H1 (cell line): ENCODE measurements around the gene TARDBP. TPM values are rescaled to one million over a fixed set of nuclear protein-coding genes. Genes with fewer than 3 reads are reported as not detected.
A peak's percentile ranks its signal among the peaks of the same experiment; 100 is the strongest.

Experiments used
- CTCF ChIA-PET: fragments of 300-600 bp; sonication (Branson Sonifier 250); formaldehyde crosslinking; loops from one replicate; lab custom pipeline; 2021; ENCODE audit not compliant: partially characterized antibody; lab: Charles Lee
- POLR2A ChIA-PET: fragments of 300-600 bp; sonication (Branson Sonifier 250); formaldehyde crosslinking; loops from one replicate; lab custom pipeline; 2021; ENCODE audit warnings: inconsistent platforms; ENCODE audit not compliant: partially characterized antibody; lab: Charles Lee
- DNase-seq, 2 experiments: peaks; one replicate each; pipeline versions ENCODE4 v3.0.0 to v3.0.0-alpha.2; 2010 to 2022; ENCODE audit warnings: low spot score in 2 of 2, low read depth in 1 of 2, mixed read lengths in 1 of 2
- FAIRE-seq: peaks from 2 replicates; lab custom pipeline; 2011; peaks lifted over from hg19 to GRCh38; lab: Jason Lieb, UNC
- H2AFZ ChIP-seq: 2 replicates; pipeline ENCODE4 v1.8.1; 2012; ENCODE audit warnings: low read length, inconsistent platforms
- H2AK5ac ChIP-seq: 2 replicates; pipeline ENCODE4 v1.6.1; 2013; ENCODE audit warnings: low read depth, low read length
- H2BK120ac ChIP-seq: replicated peaks from 2 replicates; pipeline ENCODE3; 2013; ENCODE audit warnings: low read depth, low read length, inconsistent platforms
- H2BK12ac ChIP-seq: 2 replicates; pipeline ENCODE4 v1.6.1; 2013; ENCODE audit warnings: low read depth, low read length
- H2BK15ac ChIP-seq: 2 replicates; pipeline ENCODE4 v1.6.1; 2013; ENCODE audit warnings: low read length
- H2BK20ac ChIP-seq: 2 replicates; pipeline ENCODE4 v1.6.1; 2013; ENCODE audit warnings: low read length
- H2BK5ac ChIP-seq: 2 replicates; pipeline ENCODE4 v1.6.1; 2013; ENCODE audit warnings: low read depth, low read length
- H3K14ac ChIP-seq: 2 replicates; pipeline ENCODE4 v1.6.1; 2013; ENCODE audit warnings: inconsistent platforms; ENCODE audit not compliant: insufficient read length
- H3K18ac ChIP-seq: 2 replicates; pipeline ENCODE4 v1.6.1; 2013; ENCODE audit warnings: low read length; ENCODE audit errors: extremely low read depth
- H3K23ac ChIP-seq: 2 replicates; pipeline ENCODE4 v1.6.1; 2013; ENCODE audit warnings: inconsistent platforms; ENCODE audit not compliant: insufficient read length
- H3K23me2 ChIP-seq: 2 replicates; pipeline ENCODE4 v1.6.1; 2013; ENCODE audit warnings: low read depth, low read length
- H3K27ac ChIP-seq: 2 replicates; pipeline ENCODE4 v1.6.1; 2011; ENCODE audit warnings: low read depth, low read length, inconsistent platforms
- H3K27me3 ChIP-seq, 4 experiments: replicated peaks in 1 of 4; 1 replicate in 1 of 4; 2 replicates in 3 of 4; pipeline versions ENCODE4 v1.6.1 to v1.8.1; 2011 to 2013; ENCODE audit warnings: low read length in 3 of 4, mild to moderate bottlenecking in 3 of 4, inconsistent platforms in 2 of 4, mixed read lengths in 2 of 4, moderate library complexity in 1 of 4; ENCODE audit not compliant: control insufficient read depth in 3 of 4, insufficient read depth in 3 of 4; ENCODE audit errors: extremely low read depth in 1 of 4
- H3K36me3 ChIP-seq, 4 experiments: 2 replicates each; pipeline versions ENCODE4 v1.6.1 to v1.8.1; 2011 to 2013; ENCODE audit warnings: mild to moderate bottlenecking in 4 of 4, low read length in 3 of 4, moderate library complexity in 2 of 4, control low read depth in 1 of 4, inconsistent platforms in 1 of 4; ENCODE audit not compliant: insufficient read depth in 4 of 4, control insufficient read depth in 2 of 4
- H3K4ac ChIP-seq: replicated peaks from 2 replicates; pipeline ENCODE3; 2013; ENCODE audit warnings: low read length, low read depth, mixed read lengths, inconsistent platforms; ENCODE audit not compliant: insufficient read length
- H3K4me1 ChIP-seq, 4 experiments: replicated peaks in 1 of 4; 1 replicate in 1 of 4; 2 replicates in 3 of 4; pipeline versions ENCODE4 v1.6.1 to v1.8.1; 2011 to 2013; ENCODE audit warnings: low read length in 3 of 4, inconsistent platforms in 2 of 4, mixed read lengths in 1 of 4; ENCODE audit not compliant: insufficient read depth in 4 of 4, control insufficient read depth in 3 of 4
- H3K4me2 ChIP-seq, 2 experiments: 2 replicates each; pipeline versions ENCODE4 v1.6.1 to v1.8.1; 2011 to 2013; ENCODE audit warnings: low read depth in 2 of 2, low read length in 2 of 2, control low read depth in 1 of 2, inconsistent platforms in 1 of 2, mild to moderate bottlenecking in 1 of 2; ENCODE audit not compliant: insufficient read depth in 1 of 2
- H3K4me3 ChIP-seq, 4 experiments: fragments of 200-600, 300-600 bp in 1 of 4; sonication (generic), shearing (Covaris generic), sonication (Bioruptor Twin) in 1 of 4; 2 replicates each; pipeline versions ENCODE4 v1.5.1 to v1.8.1; 2011 to 2016; ENCODE audit warnings: low read length in 4 of 4, low read depth in 3 of 4, control low read depth in 2 of 4, inconsistent platforms in 2 of 4, mild to moderate bottlenecking in 2 of 4, mixed read lengths in 1 of 4, moderate library complexity in 1 of 4; ENCODE audit not compliant: insufficient read depth in 2 of 4; ENCODE audit errors: extremely low read depth in 1 of 4
- H3K56ac ChIP-seq: replicated peaks from 2 replicates; pipeline ENCODE3; 2013; ENCODE audit warnings: low read depth, mild to moderate bottlenecking, mixed read lengths, low read length, inconsistent platforms; ENCODE audit not compliant: insufficient read length
- H3K79me1 ChIP-seq: 2 replicates; pipeline ENCODE4 v1.6.1; 2013; ENCODE audit warnings: low read depth, low read length, control low read depth
- H3K79me2 ChIP-seq, 2 experiments: 2 replicates each; pipeline versions ENCODE4 v1.6.1 to v1.8.1; 2012 to 2013; ENCODE audit warnings: low read length in 2 of 2, mild to moderate bottlenecking in 2 of 2, inconsistent platforms in 1 of 2; ENCODE audit not compliant: insufficient read depth in 2 of 2, control insufficient read depth in 1 of 2
- H3K9ac ChIP-seq, 4 experiments: replicated peaks in 1 of 4; 1 replicate in 1 of 4; 2 replicates in 3 of 4; pipeline versions ENCODE4 v1.6.1 to v1.8.1; 2011 to 2013; ENCODE audit warnings: low read depth in 3 of 4, low read length in 3 of 4, control low read depth in 2 of 4, mild to moderate bottlenecking in 2 of 4, moderate library complexity in 2 of 4, inconsistent platforms in 1 of 4; ENCODE audit errors: extremely low read depth in 1 of 4
- H3K9me3 ChIP-seq, 2 experiments: 2 replicates each; pipeline versions ENCODE4 v1.6.1 to v1.8.1; 2012 to 2013; ENCODE audit warnings: mild to moderate bottlenecking in 2 of 2, moderate library complexity in 2 of 2, control low read depth in 1 of 2, inconsistent platforms in 1 of 2, low read depth in 1 of 2, low read length in 1 of 2, mixed read lengths in 1 of 2; ENCODE audit not compliant: insufficient read depth in 2 of 2
- H4K20me1 ChIP-seq, 2 experiments: replicated peaks in 1 of 2; 2 replicates each; pipeline versions ENCODE3 to v1.8.1; 2011 to 2013; ENCODE audit warnings: inconsistent platforms in 2 of 2, low read length in 2 of 2, mild to moderate bottlenecking in 1 of 2; ENCODE audit not compliant: insufficient read depth in 2 of 2, control insufficient read depth in 1 of 2
- H4K5ac ChIP-seq: 2 replicates; pipeline ENCODE4 v1.6.1; 2013; ENCODE audit warnings: low read length, low read depth, mixed read lengths, inconsistent platforms; ENCODE audit not compliant: insufficient read length
- H4K8ac ChIP-seq: 2 replicates; pipeline ENCODE4 v1.8.0; 2013; ENCODE audit warnings: mild to moderate bottlenecking, moderate library complexity, low read length, inconsistent platforms; ENCODE audit not compliant: insufficient read depth; ENCODE audit errors: extremely low read depth
- H4K91ac ChIP-seq: replicated peaks from 2 replicates; pipeline ENCODE3; 2013; ENCODE audit warnings: low read length, mixed read lengths, inconsistent platforms; ENCODE audit not compliant: insufficient read length
- whole genome bisulfite sequencing, 2 experiments: shearing (Covaris generic) in 1 of 2; methylation state at CpG; one replicate each; pipeline versions ENCODE4 v1.1.6 to v1.1.7; 2013 to 2015; ENCODE audit warnings: low lambda C conversion rate in 2 of 2, mixed read lengths in 2 of 2, inconsistent platforms in 1 of 2, low coverage in 1 of 2, missing lambda C conversion rate in 1 of 2; ENCODE audit not compliant: insufficient replicate concordance in 2 of 2, insufficient coverage in 1 of 2, insufficient read length in 1 of 2; ENCODE audit errors: extremely low coverage in 1 of 2, missing lambda C conversion rate in 1 of 2; 5-methylcytosine and 5-hydroxymethylcytosine counted together
- polyA plus RNA-seq, 7 experiments: library from polyadenylated mRNA; depleted of rRNA in 3 of 7; stranded (reverse) in 5 of 7; unstranded in 2 of 7; fragments of >200 nt in 5 of 7; fragments of 200-250 nt in 2 of 7; gene quantifications; 1 replicate in 5 of 7; 2 replicates in 1 of 7; 4 replicates in 1 of 7; pipeline versions ENCODE4 v1.2.1 to v1.2.3, GENCODE V29; 2011 to 2013; ENCODE audit warnings: missing spikeins in 2 of 7, mixed read lengths in 2 of 7
- total RNA-seq: library from RNA; stranded (reverse); fragmentation: NEBNext Ultra II Directional; extraction: Animal tissue kit (Norgen Biotek cat#: 25700); gene quantifications from 2 replicates; pipeline ENCODE4 v1.2.1, GENCODE V29; 2021
- TF ChIP-seq, protein P1 (sequence below): IDR thresholded peaks from 2 replicates; pipeline ENCODE4 v1.6.1; 2012; ENCODE audit warnings: inconsistent platforms
- TF ChIP-seq, protein P2 (sequence below), 3 experiments: IDR thresholded peaks; 1 replicate in 2 of 3; 2 replicates in 1 of 3; pipeline versions ENCODE4 v1.5.1 to v1.6.1; 2011; ENCODE audit warnings: low read length in 3 of 3, mild to moderate bottlenecking in 3 of 3, inconsistent platforms in 2 of 3, low read depth in 1 of 3, moderate library complexity in 1 of 3; ENCODE audit not compliant: insufficient read depth in 1 of 3; ENCODE audit errors: control extremely low read depth in 1 of 3

TARDBP gene
- total and polyA plus RNA-seq, 2 of the 8 experiments (the other 6 are each of a cell fraction or from before 2014, with no cell fraction given): 144 to 240 TPM

DNA sequence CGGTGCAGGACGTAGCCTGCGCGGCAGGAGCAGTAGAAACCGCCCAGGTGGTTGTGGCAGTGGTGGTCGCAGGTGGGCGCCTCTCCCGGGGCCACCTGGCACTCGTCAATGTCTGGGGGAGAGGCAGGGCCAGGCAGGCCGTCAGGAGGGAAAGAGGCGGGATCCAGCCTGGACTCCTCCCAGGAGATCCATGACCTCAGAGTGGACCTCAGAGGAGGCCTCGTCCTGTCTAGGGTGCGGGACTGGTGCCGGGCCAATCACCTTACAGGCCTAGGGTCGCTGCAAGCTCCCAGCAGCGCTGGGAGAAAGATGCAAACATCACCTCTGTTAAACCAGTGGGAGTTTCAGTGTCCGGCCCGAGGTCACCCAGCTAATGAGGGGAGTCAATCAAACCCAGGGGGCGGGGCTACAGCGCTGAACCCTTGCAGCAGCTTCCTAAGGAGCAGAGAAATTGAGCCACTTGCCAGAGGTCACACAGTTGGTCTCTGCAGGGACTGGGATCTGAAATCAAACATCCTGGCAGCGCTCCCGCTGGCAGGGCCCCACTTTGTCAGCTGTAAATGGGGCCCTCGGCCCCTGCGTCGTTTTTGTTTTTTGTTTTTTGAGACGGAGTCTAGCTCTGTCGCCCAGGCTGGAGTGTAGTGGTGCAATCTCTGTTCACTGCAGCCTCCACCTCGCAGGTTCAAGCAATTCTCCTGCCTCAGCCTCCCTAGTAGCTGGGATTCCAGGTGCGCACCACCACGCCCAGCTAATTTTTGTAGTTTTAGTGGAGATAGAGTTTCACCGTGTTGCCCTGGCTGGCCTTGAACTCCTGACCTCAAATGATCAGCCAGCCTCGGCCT, 33.2 kb downstream of the TARDBP start:
- Histone ChIP-seq H3K27me3 (no peaks in the 10 kb centered on the region), H4K5ac (no peak overlapping the region), H3K4me1 (peaks cover 0 to 10% (median 1%) of the 10 kb centered on the region in 4 experiments; a peak in 4 of 7 replicates), H2BK12ac (no peak overlapping the region), H4K20me1 (peaks cover 0 to 8% of the 10 kb centered on the region in 2 experiments), H2BK20ac (no peak overlapping the region), H2AFZ (peak overlapping the region; percentile 71; the same call in 1 of the 2 replicates), H4K91ac (no peak overlapping the region), H3K18ac (no peak overlapping the region; the same call in 1 of the 2 replicates), H3K9ac (no peak overlapping the region), H3K27ac (no peak overlapping the region), H3K56ac (no peak overlapping the region), H3K79me2 (no peaks in the 10 kb centered on the region), H3K36me3 (no peaks in the 10 kb centered on the region), H3K4me2 (peak overlapping the region; percentile 42 to 50; a peak in 3 of 4 replicates), H2BK15ac (no peak overlapping the region), H3K23me2 (peaks cover 19% of the 10 kb centered on the region; the same call in 1 of the 2 replicates), H2BK5ac (0 out of 2 replicates have a peak overlapping the region, but pooled peaks have one; percentile 16), H3K79me1 (no peaks in the 10 kb centered on the region), H3K14ac (no peak overlapping the region), H2BK120ac (no peak overlapping the region), H4K8ac (0 out of 2 replicates have a peak overlapping the region, but pooled peaks have one; percentile 52), H3K9me3 (no peaks in the 10 kb centered on the region), H3K4ac (no peak overlapping the region), H2AK5ac (no peak overlapping the region), H3K4me3 (peak overlapping the region in 1 of 4 experiments; percentile 40; a peak in 2 of 8 replicates), H3K23ac (no peak overlapping the region)
- 65% methylated on average over 32 of the region's 32 CpGs; no CpG with 5 or more reads in 1 of the 2 experiments for WGBS, 2 experiments
- CTCF ChIA-PET: interaction anchor here (0.7 to 14.5 kb wide), 3 partner anchors 8 to 70 kb away, joined by 3 to 168 read pairs (median 7); no protein-coding TSS in a partner anchor
- POLR2A ChIA-PET: interaction anchor here (0.8 to 2.6 kb wide), 7 partner anchors 9 to 172 kb away, joined by 3 to 9 read pairs (median 3); partner anchors contain the start of gene TARDBP
- DNase-seq: peak in 1 of 2 experiments; percentile 88
- no peak for FAIRE-seq
- TF ChIP-seq, protein P1, sequence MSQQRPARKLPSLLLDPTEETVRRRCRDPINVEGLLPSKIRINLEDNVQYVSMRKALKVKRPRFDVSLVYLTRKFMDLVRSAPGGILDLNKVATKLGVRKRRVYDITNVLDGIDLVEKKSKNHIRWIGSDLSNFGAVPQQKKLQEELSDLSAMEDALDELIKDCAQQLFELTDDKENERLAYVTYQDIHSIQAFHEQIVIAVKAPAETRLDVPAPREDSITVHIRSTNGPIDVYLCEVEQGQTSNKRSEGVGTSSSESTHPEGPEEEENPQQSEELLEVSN: peak; percentile 41; the same call in 1 of the 2 replicates
- TF ChIP-seq, protein P2, sequence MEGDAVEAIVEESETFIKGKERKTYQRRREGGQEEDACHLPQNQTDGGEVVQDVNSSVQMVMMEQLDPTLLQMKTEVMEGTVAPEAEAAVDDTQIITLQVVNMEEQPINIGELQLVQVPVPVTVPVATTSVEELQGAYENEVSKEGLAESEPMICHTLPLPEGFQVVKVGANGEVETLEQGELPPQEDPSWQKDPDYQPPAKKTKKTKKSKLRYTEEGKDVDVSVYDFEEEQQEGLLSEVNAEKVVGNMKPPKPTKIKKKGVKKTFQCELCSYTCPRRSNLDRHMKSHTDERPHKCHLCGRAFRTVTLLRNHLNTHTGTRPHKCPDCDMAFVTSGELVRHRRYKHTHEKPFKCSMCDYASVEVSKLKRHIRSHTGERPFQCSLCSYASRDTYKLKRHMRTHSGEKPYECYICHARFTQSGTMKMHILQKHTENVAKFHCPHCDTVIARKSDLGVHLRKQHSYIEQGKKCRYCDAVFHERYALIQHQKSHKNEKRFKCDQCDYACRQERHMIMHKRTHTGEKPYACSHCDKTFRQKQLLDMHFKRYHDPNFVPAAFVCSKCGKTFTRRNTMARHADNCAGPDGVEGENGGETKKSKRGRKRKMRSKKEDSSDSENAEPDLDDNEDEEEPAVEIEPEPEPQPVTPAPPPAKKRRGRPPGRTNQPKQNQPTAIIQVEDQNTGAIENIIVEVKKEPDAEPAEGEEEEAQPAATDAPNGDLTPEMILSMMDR (IDR thresholded peaks at IDR 0.05; ENCODE audit: control extremely low read depth in 1 of 3, insufficient read depth in 1 of 3, low read depth in 1 of 3, low read length in 3 of 3): no peak
